Trophoblast cell (in vitro differentiated cells and primary cell): ENCODE data around the gene WDR75.

Experiments
- DNase-seq, 2 donors: peaks; one replicate each; pipeline ENCODE4 v3.0.0-alpha.2; 2016
- H2AFZ ChIP-seq: 2 replicates; pipeline ENCODE4 v1.6.1; 2013; ENCODE audit warnings: low read length, moderate library complexity, mild to moderate bottlenecking; ENCODE audit not compliant: insufficient read depth, poor library complexity
- H2AK5ac ChIP-seq: 2 replicates; pipeline ENCODE4 v1.6.1; 2013; ENCODE audit warnings: mild to moderate bottlenecking, low read length
- H2BK120ac ChIP-seq: 2 replicates; pipeline ENCODE4 v1.6.1; 2013; ENCODE audit warnings: low read length, mild to moderate bottlenecking, moderate library complexity; ENCODE audit not compliant: insufficient read depth, poor library complexity
- H2BK12ac ChIP-seq: 2 replicates; pipeline ENCODE4 v1.6.1; 2013; ENCODE audit warnings: mild to moderate bottlenecking, low read length, moderate library complexity
- H2BK5ac ChIP-seq: 2 replicates; pipeline ENCODE4 v1.6.1; 2013; ENCODE audit warnings: low read length, low read depth, moderate library complexity, mild to moderate bottlenecking; ENCODE audit not compliant: poor library complexity
- H3K14ac ChIP-seq: 2 replicates; pipeline ENCODE4 v1.6.1; 2013; ENCODE audit warnings: mild to moderate bottlenecking, low read length
- H3K18ac ChIP-seq: 2 replicates; pipeline ENCODE4 v1.6.1; 2013; ENCODE audit warnings: mild to moderate bottlenecking, low read length
- H3K23ac ChIP-seq: 2 replicates; pipeline ENCODE4 v1.6.1; 2013; ENCODE audit warnings: low read length
- H3K27ac ChIP-seq: 2 replicates; pipeline ENCODE4 v1.5.1; 2013; ENCODE audit warnings: low read depth, mild to moderate bottlenecking, inconsistent platforms, low read length, moderate library complexity
- H3K27me3 ChIP-seq: 2 replicates; pipeline ENCODE4 v1.6.1; 2013; ENCODE audit warnings: inconsistent platforms, mild to moderate bottlenecking, low read length, moderate library complexity; ENCODE audit not compliant: insufficient read depth
- H3K36me3 ChIP-seq, 2 experiments: 1 replicate in 1 of 2; 2 replicates in 1 of 2; pipeline ENCODE4 v1.6.1; 2013; ENCODE audit warnings: low read length in 2 of 2, mild to moderate bottlenecking in 2 of 2, moderate library complexity in 1 of 2; ENCODE audit not compliant: insufficient read depth in 2 of 2, control insufficient read depth in 1 of 2
- H3K4ac ChIP-seq: 2 replicates; pipeline ENCODE4 v1.6.1; 2013; ENCODE audit warnings: low read depth, mild to moderate bottlenecking, low read length, moderate library complexity
- H3K4me1 ChIP-seq, 2 experiments: 1 replicate in 1 of 2; 2 replicates in 1 of 2; pipeline ENCODE4 v1.6.1; 2013; ENCODE audit warnings: low read length in 2 of 2, mild to moderate bottlenecking in 2 of 2, moderate library complexity in 1 of 2; ENCODE audit not compliant: insufficient read depth in 2 of 2, control insufficient read depth in 1 of 2
- H3K4me2 ChIP-seq: 2 replicates; pipeline ENCODE4 v1.6.1; 2013; ENCODE audit warnings: inconsistent platforms, mild to moderate bottlenecking, low read length, moderate library complexity
- H3K4me3 ChIP-seq: 2 replicates; pipeline ENCODE4 v1.5.1; 2013; ENCODE audit warnings: mild to moderate bottlenecking, low read depth, low read length, inconsistent platforms
- H3K79me1 ChIP-seq: one replicate; pipeline ENCODE4 v1.6.1; 2013; ENCODE audit warnings: low read length
- H3K79me2 ChIP-seq: 2 replicates; pipeline ENCODE4 v1.6.1; 2013; ENCODE audit warnings: low read length, mild to moderate bottlenecking; ENCODE audit not compliant: control insufficient read depth, insufficient read depth, poor library complexity
- H3K9ac ChIP-seq: 2 replicates; pipeline ENCODE4 v1.6.1; 2013; ENCODE audit warnings: mild to moderate bottlenecking, low read length
- H3K9me3 ChIP-seq: 2 replicates; pipeline ENCODE4 v1.6.1; 2013; ENCODE audit warnings: low read depth, mild to moderate bottlenecking, control low read depth, inconsistent platforms, low read length; ENCODE audit not compliant: insufficient read depth
- H4K12ac ChIP-seq: 2 replicates; pipeline ENCODE4 v1.6.1; 2013; ENCODE audit warnings: low read depth, mild to moderate bottlenecking, low read length, moderate library complexity
- H4K8ac ChIP-seq: 2 replicates; pipeline ENCODE4 v1.6.1; 2013; ENCODE audit warnings: low read depth, mild to moderate bottlenecking, low read length, moderate library complexity
- H4K91ac ChIP-seq: one replicate; pipeline ENCODE4 v1.6.1; 2013; ENCODE audit warnings: low read depth, mild to moderate bottlenecking, low read length, moderate library complexity
- WGBS: extraction: QIAGEN DNeasy Blood & Tissue Kit; methylation state at CpG from one replicate; pipeline ENCODE4 v1.1.7; 2013; ENCODE audit warnings: missing lambda C conversion rate; ENCODE audit not compliant: insufficient read length, insufficient coverage; ENCODE audit errors: extremely low coverage; 5-methylcytosine and 5-hydroxymethylcytosine counted together

The WDR75 gene

DNA sequence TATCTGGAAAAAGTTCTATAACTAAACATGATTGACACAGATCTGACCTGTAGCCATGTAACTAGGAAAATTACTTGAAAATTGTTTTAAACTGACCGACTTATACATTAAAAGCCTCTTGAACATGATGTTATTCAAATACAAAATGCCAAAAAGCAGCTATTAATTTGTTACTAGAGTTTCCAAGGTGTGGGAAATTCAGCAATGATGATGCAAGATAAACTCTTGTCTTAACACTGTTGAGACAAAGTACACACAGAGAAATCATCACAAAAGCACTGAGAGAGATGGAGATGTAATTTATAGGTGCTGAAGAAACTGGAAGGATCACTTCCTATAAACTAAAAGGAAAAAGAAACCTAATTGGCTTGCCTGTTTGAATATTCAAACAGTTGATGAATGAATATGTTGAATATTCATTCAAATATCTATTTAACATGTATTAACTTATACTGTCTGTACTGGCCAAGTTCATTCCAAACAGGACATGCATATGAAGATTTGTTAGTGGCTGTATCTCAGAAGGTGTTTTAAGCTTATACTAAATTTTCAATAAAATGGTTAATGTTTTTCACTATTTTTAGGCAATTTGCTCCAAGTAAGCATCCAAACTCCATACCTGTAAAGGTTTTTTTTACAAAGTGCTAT is 34.6 kb upstream of the WDR75 start:
- no peak overlapping the region for H3K18ac ChIP-seq
- peaks cover 2% of the 10 kb centered on the region for H3K79me1 ChIP-seq
- H2BK120ac ChIP-seq: no peak overlapping the region
- no peak overlapping the region for H4K91ac ChIP-seq
- DNase-seq: no peak
- H4K8ac ChIP-seq: no peak overlapping the region
- WGBS: no CpG with 5 or more reads among the region's 1 CpG
- H3K4me3 ChIP-seq: no peak overlapping the region
- H2AK5ac ChIP-seq: no peak overlapping the region
- no peaks in the 10 kb centered on the region for H3K79me2 ChIP-seq
- H2BK12ac ChIP-seq: no peak overlapping the region
- H2AFZ ChIP-seq: no peak overlapping the region
- no peaks in the 10 kb centered on the region for H3K9me3 ChIP-seq
- no peak overlapping the region for H3K27ac ChIP-seq
- H3K14ac ChIP-seq: no peak overlapping the region
- H4K12ac ChIP-seq: no peak overlapping the region
- H3K4me1 ChIP-seq: no peaks in the 10 kb centered on the region
- no peak overlapping the region for H3K4ac ChIP-seq
- H3K27me3 ChIP-seq: no peaks in the 10 kb centered on the region
- H2BK5ac ChIP-seq: no peak overlapping the region
- no peak overlapping the region for H3K9ac ChIP-seq
- H3K23ac ChIP-seq: no peak overlapping the region
- H3K36me3 ChIP-seq: no peaks in the 10 kb centered on the region
- H3K4me2 ChIP-seq: no peak overlapping the region

GRCh38 chr2:189407281-189408209 is 33.7 kb upstream of the WDR75 start:
- no peak overlapping the region for H3K14ac ChIP-seq
- no peak overlapping the region for H4K91ac ChIP-seq
- no peaks in the 10 kb centered on the region for H3K27me3 ChIP-seq
- H3K9ac ChIP-seq: no peak overlapping the region
- WGBS: no CpG with 5 or more reads among the region's 4 CpGs
- no peak overlapping the region for H2AFZ ChIP-seq
- no peak overlapping the region for H2BK120ac ChIP-seq
- no peak for DNase-seq
- H2BK12ac ChIP-seq: no peak overlapping the region
- no peak overlapping the region for H4K12ac ChIP-seq
- H3K9me3 ChIP-seq: no peaks in the 10 kb centered on the region
- H3K4me1 ChIP-seq: no peaks in the 10 kb centered on the region
- peak overlapping the region; percentile 31 for H2BK5ac ChIP-seq
- H4K8ac ChIP-seq: no peak overlapping the region
- no peaks in the 10 kb centered on the region for H3K36me3 ChIP-seq
- H3K23ac ChIP-seq: no peak overlapping the region
- peaks cover 2% of the 10 kb centered on the region for H3K79me1 ChIP-seq
- H3K79me2 ChIP-seq: no peaks in the 10 kb centered on the region
- H3K4ac ChIP-seq: no peak overlapping the region
- H2AK5ac ChIP-seq: no peak overlapping the region
- peak overlapping the region; percentile 70 for H3K27ac ChIP-seq
- H3K4me2 ChIP-seq: no peak overlapping the region
- H3K18ac ChIP-seq: no peak overlapping the region
- H3K4me3 ChIP-seq: no peak overlapping the region

GRCh38 chr2:189408294-189408693 is 33.0 kb upstream of the WDR75 start:
- Histone ChIP-seq H3K23ac (no peak overlapping the region), H3K14ac (no peak overlapping the region), H4K12ac (no peak overlapping the region), H3K36me3 (no peaks in the 10 kb centered on the region), H2BK12ac (no peak overlapping the region), H3K4me3 (no peak overlapping the region), H3K4me1 (no peaks in the 10 kb centered on the region), H4K8ac (no peak overlapping the region), H2BK5ac (no peak overlapping the region), H3K4me2 (no peak overlapping the region), H3K79me2 (no peaks in the 10 kb centered on the region), H3K9ac (no peak overlapping the region), H3K18ac (no peak overlapping the region), H3K9me3 (no peaks in the 10 kb centered on the region), H3K4ac (no peak overlapping the region), H3K79me1 (peaks cover 2% of the 10 kb centered on the region), H4K91ac (no peak overlapping the region), H2BK120ac (no peak overlapping the region), H3K27me3 (no peaks in the 10 kb centered on the region), H3K27ac (no peak overlapping the region), H2AK5ac (no peak overlapping the region), H2AFZ (no peak overlapping the region)
- WGBS: no CpG with 5 or more reads among the region's 1 CpG
- DNase-seq: no peak

DNA sequence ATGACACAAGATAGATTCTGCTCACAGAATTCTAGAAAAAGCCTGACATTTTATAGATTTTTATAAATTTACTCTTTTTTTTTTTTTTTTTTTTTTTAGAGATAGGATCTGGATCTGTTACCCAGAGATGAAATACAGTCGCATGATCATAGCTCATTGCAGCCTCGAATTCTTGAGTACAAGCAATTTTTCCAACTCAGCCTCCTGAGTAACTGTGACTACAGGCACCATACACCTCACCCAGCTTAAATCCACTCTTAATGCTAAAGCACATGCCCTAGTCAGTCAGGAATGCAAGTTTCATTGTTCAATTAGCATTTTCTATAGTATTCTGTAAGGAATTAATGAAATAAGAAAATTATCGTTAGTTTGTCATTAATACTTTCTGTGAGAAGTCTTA is 32.1 kb upstream of the WDR75 start:
- no peak overlapping the region for H3K4me2 ChIP-seq
- no peak overlapping the region for H4K12ac ChIP-seq
- no peak overlapping the region for H2BK120ac ChIP-seq
- no peak for DNase-seq
- H2BK12ac ChIP-seq: no peak overlapping the region
- H3K79me2 ChIP-seq: no peaks in the 10 kb centered on the region
- no peaks in the 10 kb centered on the region for H3K9me3 ChIP-seq
- no peaks in the 10 kb centered on the region for H3K27me3 ChIP-seq
- no peak overlapping the region for H3K18ac ChIP-seq
- no CpG with 5 or more reads among the region's 3 CpGs for WGBS
- H3K9ac ChIP-seq: no peak overlapping the region
- no peak overlapping the region for H4K8ac ChIP-seq
- H3K14ac ChIP-seq: no peak overlapping the region
- no peak overlapping the region for H3K23ac ChIP-seq
- no peak overlapping the region for H3K4ac ChIP-seq
- no peak overlapping the region for H2BK5ac ChIP-seq
- no peaks in the 10 kb centered on the region for H3K4me1 ChIP-seq
- peaks cover 2% of the 10 kb centered on the region for H3K79me1 ChIP-seq
- H2AFZ ChIP-seq: no peak overlapping the region
- H3K27ac ChIP-seq: no peak overlapping the region
- no peak overlapping the region for H4K91ac ChIP-seq
- H3K4me3 ChIP-seq: no peak overlapping the region
- H3K36me3 ChIP-seq: no peaks in the 10 kb centered on the region
- no peak overlapping the region for H2AK5ac ChIP-seq
